AG09309 (cell line): ENCODE measurements around the gene TRAPPC11.

Experiments
- DNase-seq: peaks from one replicate; pipeline ENCODE4 v3.0.0-alpha.2; 2010; ENCODE audit warnings: low read depth
- H3K4me3 ChIP-seq: 2 replicates; pipeline ENCODE4 v1.5.1; 2011; ENCODE audit warnings: mild to moderate bottlenecking, low read depth, low read length, moderate library complexity; ENCODE audit not compliant: control insufficient read depth
- CTCF ChIP-seq: IDR thresholded peaks from 2 replicates; pipeline ENCODE4 v1.5.1; 2011; ENCODE audit warnings: mild to moderate bottlenecking, low read depth, low read length, inconsistent platforms; ENCODE audit not compliant: insufficient read depth, control insufficient read depth; ENCODE audit errors: missing control alignments

TRAPPC11 gene

DNA sequence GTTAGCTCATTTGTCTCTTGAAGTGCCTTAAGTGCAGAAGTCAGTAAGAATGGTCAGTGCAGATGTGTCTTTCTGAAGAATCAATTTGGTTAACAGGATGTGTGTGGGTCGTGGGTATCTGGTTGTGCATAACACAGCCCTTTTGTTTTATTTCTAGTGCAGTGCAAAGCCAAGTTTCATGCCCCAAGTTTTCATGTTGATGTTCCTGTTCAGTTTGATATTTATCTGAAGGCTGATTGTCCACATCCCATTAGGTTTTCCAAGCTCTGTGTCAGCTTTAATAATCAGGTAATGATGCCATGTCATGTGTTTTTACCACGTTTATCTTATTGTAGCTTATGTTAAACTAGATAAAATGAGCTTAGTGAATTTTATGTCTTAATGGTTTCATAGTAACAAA, 27.4 kb downstream of the TRAPPC11 start:
- TF ChIP-seq CTCF = no peak
- H3K4me3 ChIP-seq = no peak overlapping the region

GRCh38 chr4:183688216-183688615, 29.1 kb downstream of the TRAPPC11 start:
- no peak for TF ChIP-seq CTCF
- H3K4me3 ChIP-seq = no peak overlapping the region
- no peak for DNase-seq

More for the DNA sequence above, 27.4 kb downstream of the TRAPPC11 start:
- no peak for DNase-seq

- TF ChIP-seq CTCF = no peak
- DNase-seq = no peak
- no peak overlapping the region for H3K4me3 ChIP-seq
Observed at GRCh38 chr4:183691006-183691405, 31.9 kb downstream of the TRAPPC11 start.

- DNase-seq = no peak
- TF ChIP-seq CTCF = no peak
- no peak overlapping the region for H3K4me3 ChIP-seq
Observed at GRCh38 chr4:183691897-183692296, 32.8 kb downstream of the TRAPPC11 start.

DNA sequence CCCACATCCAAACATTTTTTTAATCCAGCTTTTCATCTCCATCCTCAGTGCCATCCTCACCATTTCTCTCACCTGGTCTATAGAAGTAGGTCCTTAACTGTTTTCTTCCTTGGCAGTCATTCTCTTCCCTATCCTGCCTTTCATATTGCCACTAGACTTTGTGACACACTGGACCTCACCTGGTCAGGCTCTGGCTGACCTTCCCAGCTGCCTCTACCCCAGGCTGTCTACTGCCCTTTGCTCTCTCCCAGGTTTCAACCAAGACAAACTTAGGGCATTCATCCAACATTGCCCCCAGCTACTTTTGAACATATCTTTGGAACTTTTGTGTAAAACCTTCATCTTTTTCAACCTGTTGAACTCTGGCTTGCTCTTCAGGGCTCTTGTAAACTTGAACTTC, 39.8 kb downstream of the TRAPPC11 start:
- no peak for DNase-seq
- H3K4me3 ChIP-seq = no peak overlapping the region
- TF ChIP-seq CTCF = no peak

GRCh38 chr4:183700407-183700806, 41.3 kb downstream of the TRAPPC11 start:
- no peak overlapping the region for H3K4me3 ChIP-seq
- DNase-seq = no peak
- TF ChIP-seq CTCF = no peak

- H3K4me3 ChIP-seq = no peak overlapping the region
- no peak for DNase-seq
- TF ChIP-seq CTCF = no peak
Observed at GRCh38 chr4:183702492-183702891, 43.4 kb downstream of the TRAPPC11 start.
